Measurements from ENCODE around the gene DAG1. TPM values are rescaled to one million over a fixed set of nuclear protein-coding genes. Genes with fewer than 3 reads are reported as not detected.

The DAG1 gene
- polyA plus RNA-seq, 2 of the 4 experiments (the other 2 are of a cell fraction), result 46.6 to 59.6 TPM

DNA sequence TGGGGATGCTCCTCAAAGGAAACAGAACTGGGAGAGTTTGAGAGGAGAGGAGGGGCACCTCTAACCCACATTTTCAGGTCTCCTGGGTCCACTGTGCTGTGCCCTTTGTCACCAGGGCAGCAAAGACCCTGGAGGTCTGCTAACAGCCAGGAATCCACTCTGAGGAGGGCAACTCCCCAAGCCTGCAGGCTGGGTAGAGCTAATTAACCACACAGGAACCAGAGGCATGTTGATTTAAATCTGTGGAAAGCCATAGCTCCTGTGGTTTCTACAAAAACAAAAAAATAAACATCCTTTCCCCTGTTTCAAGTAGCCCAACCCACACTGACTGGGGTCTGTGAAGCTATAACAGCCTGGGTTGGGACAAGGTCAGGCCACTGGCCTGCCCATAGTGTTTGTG lies 82.0 kb downstream of the DAG1 start:
- FAIRE-seq (no peak), ATAC-seq (no peak), DNase-seq (ENCODE audit: low read depth in 1 of 2, low spot score in 1 of 2) (no peak)
- peaks cover 8% of the 10 kb centered on the region; the same call in 2 of the 3 replicates for H3K4me1 ChIP-seq
- H3K4me2 ChIP-seq, result no peak overlapping the region
- ChIA-PET POLR2A (interaction anchor here (0.8 kb wide), 1 partner anchor 12 kb away, joined by 3 read pairs; no protein-coding TSS in a partner anchor), CTCF (interaction anchor here (6.2 to 7.8 kb wide), 2 partner anchors 12 to 119 kb away, joined by 26 to 40 read pairs; no protein-coding TSS in a partner anchor)
- H3K27ac ChIP-seq, result no peak overlapping the region
- no peaks in the 10 kb centered on the region for H3K9me3 ChIP-seq
- TF ChIP-seq POLR2AphosphoS2 (conservative IDR thresholded peaks at IDR 0.05; ENCODE audit: low read length) (no peak), HOXB5 (CRISPR knock-in tag; IDR thresholded peaks at IDR 0.05) (no peak), ZC3H11A (IDR thresholded peaks at IDR 0.05) (no peak), HEYL (CRISPR knock-in tag; IDR thresholded peaks at IDR 0.05) (no peak), GATA3 (IDR thresholded peaks at IDR 0.05; ENCODE audit: borderline replicate concordance) (no peak), JUN (IDR thresholded peaks at IDR 0.05) (no peak), RARB (CRISPR knock-in tag; IDR thresholded peaks at IDR 0.05) (no peak), JUNB (IDR thresholded peaks at IDR 0.05) (no peak), FOXS1 (CRISPR knock-in tag; IDR thresholded peaks at IDR 0.05) (no peak), RAD21 (conservative IDR thresholded peaks at IDR 0.05 in 1 of 2, IDR thresholded peaks at IDR 0.05 in 1 of 2) (no peak), NR3C1 (IDR thresholded peaks at IDR 0.05) (no peak), POLR2A (IDR thresholded peaks at IDR 0.05; ENCODE audit: low read length) (no peak), PHF8 (IDR thresholded peaks at IDR 0.05; ENCODE audit: borderline replicate concordance, low read depth) (no peak), RCOR1 (IDR thresholded peaks at IDR 0.05; ENCODE audit: low read depth, low read length) (no peak)
- TF ChIP-seq, protein P1, sequence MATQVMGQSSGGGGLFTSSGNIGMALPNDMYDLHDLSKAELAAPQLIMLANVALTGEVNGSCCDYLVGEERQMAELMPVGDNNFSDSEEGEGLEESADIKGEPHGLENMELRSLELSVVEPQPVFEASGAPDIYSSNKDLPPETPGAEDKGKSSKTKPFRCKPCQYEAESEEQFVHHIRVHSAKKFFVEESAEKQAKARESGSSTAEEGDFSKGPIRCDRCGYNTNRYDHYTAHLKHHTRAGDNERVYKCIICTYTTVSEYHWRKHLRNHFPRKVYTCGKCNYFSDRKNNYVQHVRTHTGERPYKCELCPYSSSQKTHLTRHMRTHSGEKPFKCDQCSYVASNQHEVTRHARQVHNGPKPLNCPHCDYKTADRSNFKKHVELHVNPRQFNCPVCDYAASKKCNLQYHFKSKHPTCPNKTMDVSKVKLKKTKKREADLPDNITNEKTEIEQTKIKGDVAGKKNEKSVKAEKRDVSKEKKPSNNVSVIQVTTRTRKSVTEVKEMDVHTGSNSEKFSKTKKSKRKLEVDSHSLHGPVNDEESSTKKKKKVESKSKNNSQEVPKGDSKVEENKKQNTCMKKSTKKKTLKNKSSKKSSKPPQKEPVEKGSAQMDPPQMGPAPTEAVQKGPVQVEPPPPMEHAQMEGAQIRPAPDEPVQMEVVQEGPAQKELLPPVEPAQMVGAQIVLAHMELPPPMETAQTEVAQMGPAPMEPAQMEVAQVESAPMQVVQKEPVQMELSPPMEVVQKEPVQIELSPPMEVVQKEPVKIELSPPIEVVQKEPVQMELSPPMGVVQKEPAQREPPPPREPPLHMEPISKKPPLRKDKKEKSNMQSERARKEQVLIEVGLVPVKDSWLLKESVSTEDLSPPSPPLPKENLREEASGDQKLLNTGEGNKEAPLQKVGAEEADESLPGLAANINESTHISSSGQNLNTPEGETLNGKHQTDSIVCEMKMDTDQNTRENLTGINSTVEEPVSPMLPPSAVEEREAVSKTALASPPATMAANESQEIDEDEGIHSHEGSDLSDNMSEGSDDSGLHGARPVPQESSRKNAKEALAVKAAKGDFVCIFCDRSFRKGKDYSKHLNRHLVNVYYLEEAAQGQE (IDR thresholded peaks at IDR 0.05), result no peak
- TF ChIP-seq, protein P2, sequence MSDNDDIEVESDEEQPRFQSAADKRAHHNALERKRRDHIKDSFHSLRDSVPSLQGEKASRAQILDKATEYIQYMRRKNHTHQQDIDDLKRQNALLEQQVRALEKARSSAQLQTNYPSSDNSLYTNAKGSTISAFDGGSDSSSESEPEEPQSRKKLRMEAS (IDR thresholded peaks at IDR 0.05), result no peak
- TF ChIP-seq, protein P3, sequence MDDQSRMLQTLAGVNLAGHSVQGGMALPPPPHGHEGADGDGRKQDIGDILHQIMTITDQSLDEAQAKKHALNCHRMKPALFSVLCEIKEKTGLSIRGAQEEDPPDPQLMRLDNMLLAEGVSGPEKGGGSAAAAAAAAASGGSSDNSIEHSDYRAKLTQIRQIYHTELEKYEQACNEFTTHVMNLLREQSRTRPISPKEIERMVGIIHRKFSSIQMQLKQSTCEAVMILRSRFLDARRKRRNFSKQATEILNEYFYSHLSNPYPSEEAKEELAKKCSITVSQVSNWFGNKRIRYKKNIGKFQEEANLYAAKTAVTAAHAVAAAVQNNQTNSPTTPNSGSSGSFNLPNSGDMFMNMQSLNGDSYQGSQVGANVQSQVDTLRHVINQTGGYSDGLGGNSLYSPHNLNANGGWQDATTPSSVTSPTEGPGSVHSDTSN (IDR thresholded peaks at IDR 0.05), result no peak
- TF ChIP-seq, protein P4, sequence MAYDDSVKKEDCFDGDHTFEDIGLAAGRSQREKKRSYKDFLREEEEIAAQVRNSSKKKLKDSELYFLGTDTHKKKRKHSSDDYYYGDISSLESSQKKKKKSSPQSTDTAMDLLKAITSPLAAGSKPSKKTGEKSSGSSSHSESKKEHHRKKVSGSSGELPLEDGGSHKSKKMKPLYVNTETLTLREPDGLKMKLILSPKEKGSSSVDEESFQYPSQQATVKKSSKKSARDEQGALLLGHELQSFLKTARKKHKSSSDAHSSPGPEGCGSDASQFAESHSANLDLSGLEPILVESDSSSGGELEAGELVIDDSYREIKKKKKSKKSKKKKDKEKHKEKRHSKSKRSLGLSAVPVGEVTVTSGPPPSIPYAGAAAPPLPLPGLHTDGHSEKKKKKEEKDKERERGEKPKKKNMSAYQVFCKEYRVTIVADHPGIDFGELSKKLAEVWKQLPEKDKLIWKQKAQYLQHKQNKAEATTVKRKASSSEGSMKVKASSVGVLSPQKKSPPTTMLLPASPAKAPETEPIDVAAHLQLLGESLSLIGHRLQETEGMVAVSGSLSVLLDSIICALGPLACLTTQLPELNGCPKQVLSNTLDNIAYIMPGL (CRISPR knock-in tag; IDR thresholded peaks at IDR 0.05; ENCODE audit: borderline replicate concordance), result no peak
- H3K4me3 ChIP-seq, result no peak overlapping the region

DNA sequence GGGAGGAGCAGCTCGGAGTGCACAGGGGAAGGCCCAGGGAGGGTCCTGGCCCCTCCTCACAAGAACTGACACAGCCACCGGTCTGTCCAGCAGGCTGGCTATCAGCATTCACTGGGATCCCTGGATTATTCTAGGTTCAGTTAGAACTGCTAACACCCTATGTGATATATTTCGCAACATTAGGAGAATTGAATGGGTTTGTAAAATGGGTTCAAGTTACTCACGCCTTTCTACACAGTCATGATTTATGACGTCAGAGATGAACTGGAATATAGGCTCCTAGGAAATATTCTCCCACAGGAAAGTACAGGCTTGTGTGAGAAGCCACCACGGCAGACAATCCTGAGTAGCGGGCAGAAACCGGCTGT lies 83.2 kb downstream of the DAG1 start:
- FAIRE-seq, result no peak
- ChIA-PET POLR2A (interaction anchor here (2.1 kb wide), 1 partner anchor 13 kb away, joined by 8 read pairs; no protein-coding TSS in a partner anchor), CTCF (interaction anchor here (6.2 to 7.8 kb wide), 2 partner anchors 13 to 118 kb away, joined by 26 to 40 read pairs; no protein-coding TSS in a partner anchor)
- no peak for DNase-seq (ENCODE audit: low read depth in 1 of 2, low spot score in 1 of 2)
- 88% methylated on average over 8 of the region's 8 CpGs for WGBS (ENCODE audit: missing lambda C conversion rate)
- peak overlapping the region; percentile 84 to 94; a peak in 4 of 6 replicates for H3K27ac ChIP-seq
- TF ChIP-seq CEBPB (IDR thresholded peaks at IDR 0.05) (peak; percentile 59 to 68; a peak in 3 of 4 replicates), NR3C1 (IDR thresholded peaks at IDR 0.05) (no peak), ZFP36 (IDR thresholded peaks at IDR 0.05; ENCODE audit: borderline replicate concordance, partially characterized antibody) (no peak), ZSCAN20 (CRISPR knock-in tag; IDR thresholded peaks at IDR 0.05) (no peak)
- H3K9me3 ChIP-seq, result no peaks in the 10 kb centered on the region
- H3K4me1 ChIP-seq, result peaks cover 8% of the 10 kb centered on the region; the same call in 2 of the 3 replicates
- ATAC-seq, result no peak
- peak overlapping the region; percentile 94 for H3K4me2 ChIP-seq
- H3K4me3 ChIP-seq, result peak overlapping the region; percentile 67

Data from A549 (cell line).